CD4-positive, alpha-beta T cell treated with Interleukin-6 for 4 hours (primary cell): ENCODE results near the gene TRIO.
"Not testable (repeated sequence)": the region's sequence is repeated elsewhere in the genome, so short reads cannot be mapped to it uniquely, and the experiment has no call there.

Source experiments
- DNase-seq: peaks from one replicate; pipeline ENCODE4 v3.0.0-alpha.2; 2020; ENCODE audit warnings: mixed read lengths

TRIO gene

GRCh38 chr5:14365831-14366430 is 222.8 kb downstream of the TRIO start:
- DNase-seq: no peak

GRCh38 chr5:14366763-14367162 is 223.6 kb downstream of the TRIO start:
- no peak for DNase-seq

GRCh38 chr5:14367364-14367763 is 224.2 kb downstream of the TRIO start:
- DNase-seq: no peak

- no peak for DNase-seq
These were observed 226.6 kb downstream of the TRIO start for GRCh38 chr5:14369780-14370179.

GRCh38 chr5:14370386-14370785 is 227.2 kb downstream of the TRIO start:
- DNase-seq: no peak

- DNase-seq: no peak
These were observed 230.5 kb downstream of the TRIO start for GRCh38 chr5:14373685-14374084.

GRCh38 chr5:14374100-14374499 is 231.0 kb downstream of the TRIO start:
- DNase-seq: no peak

- DNase-seq: no peak
These were observed 233.6 kb downstream of the TRIO start for GRCh38 chr5:14376789-14377188.

GRCh38 chr5:14379739-14380497 is 236.8 kb downstream of the TRIO start:
- DNase-seq: no peak

GRCh38 chr5:14380712-14381111 is 237.6 kb downstream of the TRIO start:
- no peak for DNase-seq

- no peak for DNase-seq
These were observed 239.5 kb downstream of the TRIO start for GRCh38 chr5:14382640-14383039.

- DNase-seq: no peak
These were observed 240.8 kb downstream of the TRIO start for GRCh38 chr5:14383923-14384322.

GRCh38 chr5:14385019-14385418 is 241.9 kb downstream of the TRIO start:
- no peak for DNase-seq

- DNase-seq: no peak
These were observed 243.9 kb downstream of the TRIO start for GRCh38 chr5:14386884-14387624.

GRCh38 chr5:14388741-14389140 is 245.6 kb downstream of the TRIO start:
- no peak for DNase-seq

GRCh38 chr5:14392552-14392951 is 249.4 kb downstream of the TRIO start:
- not testable (repeated sequence) for DNase-seq

GRCh38 chr5:14394365-14394764 is 251.2 kb downstream of the TRIO start:
- DNase-seq: no peak

- no peak for DNase-seq
These were observed 252.3 kb downstream of the TRIO start for GRCh38 chr5:14395411-14395810.

- no peak for DNase-seq
These were observed 252.9 kb downstream of the TRIO start for GRCh38 chr5:14396066-14396465.

GRCh38 chr5:14396737-14397136 is 253.6 kb downstream of the TRIO start:
- no peak for DNase-seq

GRCh38 chr5:14397717-14398116 is 254.6 kb downstream of the TRIO start:
- DNase-seq: no peak

GRCh38 chr5:14399054-14399692 is 256.0 kb downstream of the TRIO start:
- DNase-seq: peak; percentile 51

- no peak for DNase-seq
These were observed 256.9 kb downstream of the TRIO start for GRCh38 chr5:14400085-14400484.

- no peak for DNase-seq
These were observed 257.5 kb downstream of the TRIO start for GRCh38 chr5:14400611-14401010.
